Epithelial cell of esophagus (primary cell): Measurements from ENCODE around the gene C1orf232.

Experiments used
- DNase-seq: peaks from one replicate; pipeline ENCODE4 v3.0.0; 2010; ENCODE audit warnings: low read depth
- H3K4me3 ChIP-seq: 2 replicates; pipeline ENCODE4 v1.5.1; 2011; ENCODE audit warnings: mild to moderate bottlenecking, low read length, control low read depth
- TF ChIP-seq, protein P1 (sequence below): IDR thresholded peaks from 2 replicates; pipeline ENCODE4 v1.5.1; 2011; ENCODE audit warnings: low read depth, mild to moderate bottlenecking, low read length, control low read depth, inconsistent platforms; ENCODE audit not compliant: insufficient read depth; ENCODE audit errors: missing control alignments

The C1orf232 gene

DNA sequence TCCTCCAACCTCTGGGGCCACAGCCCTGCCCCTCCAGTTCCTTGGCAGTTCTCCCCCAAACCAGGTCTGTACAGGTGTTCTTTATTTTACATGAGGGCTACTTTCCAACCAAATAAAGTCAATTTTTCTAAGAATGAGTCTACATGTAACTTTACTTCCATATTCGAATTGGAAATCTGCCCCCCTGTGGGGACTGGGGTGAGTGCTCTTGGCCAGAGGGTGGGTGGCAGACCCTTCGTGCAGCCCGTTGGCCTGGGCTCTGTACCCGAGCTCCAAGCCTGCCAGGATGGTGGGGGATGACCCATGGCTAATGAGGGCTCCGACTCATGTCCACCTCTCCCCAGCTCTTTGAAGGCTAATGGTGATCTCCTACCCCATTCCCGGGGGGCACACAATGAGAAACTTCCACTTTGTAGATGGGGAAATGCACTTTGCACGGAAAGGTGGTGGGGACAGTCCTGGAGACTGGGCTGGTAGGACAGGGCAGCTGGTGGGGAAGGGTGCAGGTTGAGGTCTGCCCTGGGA lies 21.1 kb upstream of the C1orf232 start:
- TF ChIP-seq, protein P1, sequence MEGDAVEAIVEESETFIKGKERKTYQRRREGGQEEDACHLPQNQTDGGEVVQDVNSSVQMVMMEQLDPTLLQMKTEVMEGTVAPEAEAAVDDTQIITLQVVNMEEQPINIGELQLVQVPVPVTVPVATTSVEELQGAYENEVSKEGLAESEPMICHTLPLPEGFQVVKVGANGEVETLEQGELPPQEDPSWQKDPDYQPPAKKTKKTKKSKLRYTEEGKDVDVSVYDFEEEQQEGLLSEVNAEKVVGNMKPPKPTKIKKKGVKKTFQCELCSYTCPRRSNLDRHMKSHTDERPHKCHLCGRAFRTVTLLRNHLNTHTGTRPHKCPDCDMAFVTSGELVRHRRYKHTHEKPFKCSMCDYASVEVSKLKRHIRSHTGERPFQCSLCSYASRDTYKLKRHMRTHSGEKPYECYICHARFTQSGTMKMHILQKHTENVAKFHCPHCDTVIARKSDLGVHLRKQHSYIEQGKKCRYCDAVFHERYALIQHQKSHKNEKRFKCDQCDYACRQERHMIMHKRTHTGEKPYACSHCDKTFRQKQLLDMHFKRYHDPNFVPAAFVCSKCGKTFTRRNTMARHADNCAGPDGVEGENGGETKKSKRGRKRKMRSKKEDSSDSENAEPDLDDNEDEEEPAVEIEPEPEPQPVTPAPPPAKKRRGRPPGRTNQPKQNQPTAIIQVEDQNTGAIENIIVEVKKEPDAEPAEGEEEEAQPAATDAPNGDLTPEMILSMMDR = peak; percentile 4
- no peak for DNase-seq
- no peak overlapping the region for H3K4me3 ChIP-seq

DNA sequence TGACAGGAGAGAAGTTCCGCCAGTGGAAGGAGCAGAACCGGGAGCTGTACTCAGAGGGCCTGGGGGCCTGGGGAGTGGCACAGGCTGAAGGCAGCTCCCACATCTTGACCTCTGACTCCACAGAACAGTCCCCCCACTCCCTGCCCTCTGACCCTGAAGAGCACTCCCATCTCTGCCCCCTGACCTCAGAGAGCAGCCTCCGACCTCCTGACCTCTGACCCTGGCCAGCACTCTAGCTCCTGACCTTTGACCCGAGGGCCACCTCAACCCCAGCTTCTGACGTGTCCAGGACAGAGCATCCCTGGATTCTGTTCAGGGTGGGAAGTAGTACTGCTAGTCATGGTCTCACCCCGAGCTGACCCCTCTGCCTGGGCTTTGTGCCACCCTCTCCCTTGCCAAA lies 20.6 kb upstream of the C1orf232 start:
- DNase-seq = no peak
- no peak overlapping the region for H3K4me3 ChIP-seq
- TF ChIP-seq, protein P1 = no peak

DNA sequence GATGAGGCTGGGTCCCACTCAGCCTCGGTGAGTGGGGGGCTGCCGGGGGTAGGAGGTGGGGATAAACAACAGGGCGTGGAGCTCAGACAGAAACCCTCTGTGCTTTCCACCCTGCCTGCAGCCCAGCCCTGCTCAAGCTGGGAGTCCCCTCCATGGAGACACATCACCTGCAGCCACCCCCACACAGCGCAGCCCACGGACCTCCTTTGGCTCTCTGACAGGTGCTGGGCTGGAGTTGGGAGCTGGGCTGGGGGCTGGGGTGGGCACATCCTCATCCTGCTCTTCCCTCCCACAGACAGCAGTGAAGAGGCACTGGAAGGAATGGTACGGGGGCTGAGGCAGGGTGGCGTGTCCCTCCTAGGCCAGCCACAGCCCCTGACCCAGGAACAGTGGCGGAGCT lies 19.7 kb upstream of the C1orf232 start:
- no peak overlapping the region for H3K4me3 ChIP-seq
- no peak for DNase-seq
- TF ChIP-seq, protein P1 = no peak

DNA sequence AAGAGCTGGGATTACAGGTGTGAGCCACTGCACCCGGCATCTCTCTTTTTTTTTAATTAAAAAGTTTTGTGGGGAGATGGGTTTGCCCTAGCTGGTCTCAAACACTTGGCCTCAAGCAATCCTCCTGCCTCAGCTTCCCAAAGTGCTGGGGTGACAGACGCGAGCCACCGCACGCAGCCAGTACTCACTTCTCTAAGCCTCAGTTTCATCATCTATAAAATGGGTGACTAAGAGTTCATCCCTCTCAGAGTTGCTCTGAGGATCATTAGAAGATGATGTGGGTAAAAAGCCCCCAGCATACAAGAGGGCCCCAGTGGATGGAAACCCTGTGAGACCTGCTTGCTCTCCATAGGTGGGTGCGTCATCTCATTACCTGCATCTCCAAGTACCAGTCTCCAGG lies 19.1 kb upstream of the C1orf232 start:
- no peak for DNase-seq
- TF ChIP-seq, protein P1 = no peak
- H3K4me3 ChIP-seq = no peak overlapping the region

DNA sequence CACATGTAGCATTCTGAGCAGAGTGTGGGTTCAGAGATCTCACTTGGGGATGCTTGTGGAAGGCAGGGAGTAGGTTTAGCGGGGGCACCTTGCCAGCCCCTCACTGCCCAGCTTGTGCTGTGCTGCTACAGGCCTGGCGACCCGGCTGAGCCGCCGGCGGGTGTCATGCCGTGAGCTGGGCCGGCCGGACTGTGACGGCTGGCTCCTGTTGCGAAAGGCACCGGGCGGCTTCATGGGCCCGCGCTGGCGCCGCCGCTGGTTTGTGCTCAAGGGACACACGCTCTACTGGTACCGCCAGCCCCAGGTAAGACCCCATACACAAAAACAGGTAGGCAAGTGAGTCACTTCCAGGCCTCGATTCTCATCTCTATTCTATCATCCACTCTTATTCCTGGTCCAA lies 16.1 kb upstream of the C1orf232 start:
- no peak overlapping the region for H3K4me3 ChIP-seq
- TF ChIP-seq, protein P1 = no peak
- no peak for DNase-seq

DNA sequence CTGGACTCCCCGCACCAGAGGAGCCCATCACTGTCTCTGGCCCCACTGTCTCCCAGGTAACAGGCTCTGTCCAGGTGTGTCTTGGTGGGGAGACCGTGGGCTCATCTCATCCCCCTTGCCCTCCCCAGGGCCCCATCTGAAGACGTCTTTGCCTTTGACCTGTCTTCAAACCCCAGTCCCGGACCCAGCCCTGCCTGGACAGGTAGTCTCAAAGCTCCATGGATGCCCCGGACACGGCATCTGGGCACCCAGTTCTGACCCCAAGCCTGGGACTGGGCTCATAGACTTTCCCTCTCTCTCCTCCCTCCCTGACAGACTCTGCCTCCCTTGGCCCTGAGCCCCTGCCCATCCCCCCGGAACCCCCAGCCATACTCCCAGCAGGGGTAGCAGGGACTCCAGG lies 15.3 kb upstream of the C1orf232 start:
- TF ChIP-seq, protein P1 = no peak
- DNase-seq = no peak
- no peak overlapping the region for H3K4me3 ChIP-seq

DNA sequence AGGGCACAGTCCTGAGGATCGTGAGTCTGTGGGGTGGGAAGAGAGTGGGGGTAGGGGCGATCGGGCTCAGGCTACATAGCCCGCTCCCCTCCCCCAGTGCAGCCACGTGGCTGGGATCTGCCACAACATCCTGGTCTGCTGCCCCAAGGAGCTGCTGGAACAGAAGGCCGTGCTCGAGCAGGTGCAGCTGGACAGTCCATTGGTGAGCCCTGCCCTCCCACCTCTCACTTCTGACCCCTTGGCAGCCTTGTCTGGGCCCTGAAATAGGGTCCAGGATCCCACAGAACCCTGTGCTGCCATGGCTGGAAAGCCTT lies 13.6 kb upstream of the C1orf232 start:
- TF ChIP-seq, protein P1 = no peak
- H3K4me3 ChIP-seq = no peak overlapping the region
- no peak for DNase-seq
